ENCODE results near the gene VTA1.

- TF ChIP-seq POLR2A (IDR thresholded peaks at IDR 0.05; ENCODE audit: low read depth, low read length) (no peak), TAF1 (IDR thresholded peaks at IDR 0.05; ENCODE audit: borderline replicate concordance, low read depth, low read length) (no peak)
Measured at GRCh38 chr6:142117366-142117765, 29.7 kb upstream of the VTA1 start.
